Central memory CD4-positive, alpha-beta T cell (primary cell): ENCODE measurements around the gene HOXD11.

Source experiments
- DNase-seq: peaks from one replicate; pipeline ENCODE4 v3.0.0; 2022

Gene HOXD11

GRCh38 chr2:176109192-176109901 is 2.3 kb downstream of the HOXD11 start:
- DNase-seq: no peak

GRCh38 chr2:176109946-176110345 is 2.9 kb downstream of the HOXD11 start:
- DNase-seq: no peak

GRCh38 chr2:176110415-176111308 is 3.6 kb downstream of the HOXD11 start:
- DNase-seq: no peak

- DNase-seq: no peak
Observed at GRCh38 chr2:176111309-176111663, 4.2 kb downstream of the HOXD11 start.

GRCh38 chr2:176111846-176112374 is 4.8 kb downstream of the HOXD11 start:
- no peak for DNase-seq

- DNase-seq: no peak
Observed at GRCh38 chr2:176112375-176113302, 5.6 kb downstream of the HOXD11 start.

GRCh38 chr2:176114120-176114929 is 7.2 kb downstream of the HOXD11 start:
- no peak for DNase-seq

GRCh38 chr2:176114930-176115625 is 8.0 kb downstream of the HOXD11 start:
- no peak for DNase-seq

GRCh38 chr2:176115883-176116813 is 9.1 kb downstream of the HOXD11 start, which contains the start of gene HOXD10:
Gene HOXD10 (plus strand): TSS chr2:176116778. CDS start chr2:176116834, 56 bp downstream.
- no peak for DNase-seq

GRCh38 chr2:176117162-176117822 is 10.2 kb downstream of the HOXD11 start:
- no peak for DNase-seq

- DNase-seq: no peak
Observed at GRCh38 chr2:176117823-176118371, 10.8 kb downstream of the HOXD11 start.

GRCh38 chr2:176118601-176119339 is 11.7 kb downstream of the HOXD11 start:
- DNase-seq: no peak

- no peak for DNase-seq
Observed at GRCh38 chr2:176120364-176121189, 13.5 kb downstream of the HOXD11 start.

- no peak for DNase-seq
Observed at GRCh38 chr2:176121190-176122051, 14.3 kb downstream of the HOXD11 start.

GRCh38 chr2:176122052-176122682 is 15.1 kb downstream of the HOXD11 start:
- DNase-seq: no peak
